ENCODE measurements around the gene KLRC4. TPM values are rescaled to one million over a fixed set of nuclear protein-coding genes. Genes with fewer than 3 reads are reported as not detected.
"Not testable (repeated sequence)": the region's sequence is repeated elsewhere in the genome, so short reads cannot be mapped to it uniquely, and the experiment has no call there.

KLRC4 gene
- total RNA-seq, 2 experiments from 2014 or later, result 9.3 to 9.9 TPM

GRCh38 chr12:10448236-10448635 is 38.7 kb upstream of the KLRC4 start:
- Histone ChIP-seq H3K4me2 (ENCODE audit: low read length) (no peak overlapping the region), H3K79me2 (ENCODE audit: insufficient read depth, low read depth, low read length) (no peaks in the 10 kb centered on the region), H3K4me1 (ENCODE audit: insufficient read depth, low read length, poor library complexity, severe bottlenecking) (no peaks in the 10 kb centered on the region), H3K9me2 (ENCODE audit: insufficient read depth, low read length) (no peaks in the 10 kb centered on the region), H3K27ac (ENCODE audit: low read depth, low read length, poor library complexity, severe bottlenecking) (no peak overlapping the region), H3K9me3 (ENCODE audit: low read length) (no peaks in the 10 kb centered on the region), H3K36me3 (ENCODE audit: insufficient read depth, low read length) (no peaks in the 10 kb centered on the region), H2AFZ (ENCODE audit: low read length) (peak overlapping the region; percentile 58; the same call in 1 of the 2 replicates), H3K4me3 (ENCODE audit: low read depth, low read length, poor library complexity, severe bottlenecking) (no peak overlapping the region), H4K20me1 (ENCODE audit: insufficient read depth, low read length) (no peaks in the 10 kb centered on the region)
- ChIA-PET POLR2A (no interaction called here), CTCF (ENCODE audit: unreplicated experiment) (no interaction called here)
- TF ChIP-seq CTCF (conservative IDR thresholded peaks at IDR 0.05; ENCODE audit: low read length) (no peak), EZH2phosphoT487 (IDR thresholded peaks at IDR 0.05; ENCODE audit: borderline replicate concordance, low read depth, low read length) (no peak)
- DNase-seq (ENCODE audit: low spot score), result no peak
- BruUV-seq (replicated peaks), result no TSS peak
- intact Hi-C loops (cut with micrococcal nuclease; ENCODE audit: unreplicated experiment), result no loop called here

- H3K36me3 ChIP-seq (ENCODE audit: insufficient read depth, low read length); H2AFZ ChIP-seq (ENCODE audit: low read length); H3K79me2 ChIP-seq (ENCODE audit: insufficient read depth, low read depth, low read length); H3K4me3 ChIP-seq (ENCODE audit: low read depth, low read length, poor library complexity, severe bottlenecking); H3K9me2 ChIP-seq (ENCODE audit: insufficient read depth, low read length); H3K9me3 ChIP-seq (ENCODE audit: low read length); H3K27ac ChIP-seq (ENCODE audit: low read depth, low read length, poor library complexity, severe bottlenecking); H3K4me2 ChIP-seq (ENCODE audit: low read length); POLR2A ChIA-PET; DNase-seq (ENCODE audit: low spot score); H3K4me1 ChIP-seq (ENCODE audit: insufficient read depth, low read length, poor library complexity, severe bottlenecking); intact Hi-C loops (cut with micrococcal nuclease; ENCODE audit: unreplicated experiment); BruUV-seq (replicated peaks); CTCF ChIA-PET (ENCODE audit: unreplicated experiment); H4K20me1 ChIP-seq (ENCODE audit: insufficient read depth, low read length): not testable (repeated sequence)
Measured at GRCh38 chr12:10446052-10446451, 36.5 kb upstream of the KLRC4 start.

GRCh38 chr12:10441144-10441543 is 31.6 kb upstream of the KLRC4 start:
- H4K20me1 ChIP-seq (ENCODE audit: insufficient read depth, low read length); H2AFZ ChIP-seq (ENCODE audit: low read length); H3K4me3 ChIP-seq (ENCODE audit: low read depth, low read length, poor library complexity, severe bottlenecking); CTCF ChIA-PET (ENCODE audit: unreplicated experiment); DNase-seq (ENCODE audit: low spot score); intact Hi-C loops (cut with micrococcal nuclease; ENCODE audit: unreplicated experiment); H3K27ac ChIP-seq (ENCODE audit: low read depth, low read length, poor library complexity, severe bottlenecking); BruUV-seq (replicated peaks); H3K4me1 ChIP-seq (ENCODE audit: insufficient read depth, low read length, poor library complexity, severe bottlenecking); H3K4me2 ChIP-seq (ENCODE audit: low read length); H3K79me2 ChIP-seq (ENCODE audit: insufficient read depth, low read depth, low read length); H3K36me3 ChIP-seq (ENCODE audit: insufficient read depth, low read length); H3K9me2 ChIP-seq (ENCODE audit: insufficient read depth, low read length); H3K9me3 ChIP-seq (ENCODE audit: low read length): not testable (repeated sequence)
- POLR2A ChIA-PET, result interaction anchor here (0.6 kb wide), 1 partner anchor 18 kb away, joined by 4 read pairs; no protein-coding TSS in a partner anchor

- H3K4me2 ChIP-seq (ENCODE audit: low read length); H3K4me3 ChIP-seq (ENCODE audit: low read depth, low read length, poor library complexity, severe bottlenecking); H3K36me3 ChIP-seq (ENCODE audit: insufficient read depth, low read length); BruUV-seq (replicated peaks); H3K9me2 ChIP-seq (ENCODE audit: insufficient read depth, low read length); H4K20me1 ChIP-seq (ENCODE audit: insufficient read depth, low read length); H3K79me2 ChIP-seq (ENCODE audit: insufficient read depth, low read depth, low read length); CTCF ChIA-PET (ENCODE audit: unreplicated experiment); DNase-seq (ENCODE audit: low spot score); H3K4me1 ChIP-seq (ENCODE audit: insufficient read depth, low read length, poor library complexity, severe bottlenecking); H3K9me3 ChIP-seq (ENCODE audit: low read length); intact Hi-C loops (cut with micrococcal nuclease; ENCODE audit: unreplicated experiment); H2AFZ ChIP-seq (ENCODE audit: low read length); POLR2A ChIA-PET; H3K27ac ChIP-seq (ENCODE audit: low read depth, low read length, poor library complexity, severe bottlenecking): not testable (repeated sequence)
Measured at GRCh38 chr12:10439608-10440274, 30.2 kb upstream of the KLRC4 start.

- H3K36me3 ChIP-seq (ENCODE audit: insufficient read depth, low read length); CTCF ChIA-PET (ENCODE audit: unreplicated experiment); H3K79me2 ChIP-seq (ENCODE audit: insufficient read depth, low read depth, low read length); H3K4me1 ChIP-seq (ENCODE audit: insufficient read depth, low read length, poor library complexity, severe bottlenecking); intact Hi-C loops (cut with micrococcal nuclease; ENCODE audit: unreplicated experiment); H3K4me3 ChIP-seq (ENCODE audit: low read depth, low read length, poor library complexity, severe bottlenecking); H3K4me2 ChIP-seq (ENCODE audit: low read length); H3K9me3 ChIP-seq (ENCODE audit: low read length); BruUV-seq (replicated peaks); POLR2A ChIA-PET; H2AFZ ChIP-seq (ENCODE audit: low read length); H4K20me1 ChIP-seq (ENCODE audit: insufficient read depth, low read length); DNase-seq (ENCODE audit: low spot score); H3K9me2 ChIP-seq (ENCODE audit: insufficient read depth, low read length); H3K27ac ChIP-seq (ENCODE audit: low read depth, low read length, poor library complexity, severe bottlenecking): not testable (repeated sequence)
Measured at GRCh38 chr12:10437601-10438000, 28.0 kb upstream of the KLRC4 start.

GRCh38 chr12:10435816-10436215 is 26.3 kb upstream of the KLRC4 start, which contains the start of gene KLRC2:
Gene KLRC2 (minus strand): TSS chr12:10436010. CDS start chr12:10435986, 24 bp downstream.
- H3K79me2 ChIP-seq (ENCODE audit: insufficient read depth, low read depth, low read length); intact Hi-C loops (cut with micrococcal nuclease; ENCODE audit: unreplicated experiment); H4K20me1 ChIP-seq (ENCODE audit: insufficient read depth, low read length); H3K27ac ChIP-seq (ENCODE audit: low read depth, low read length, poor library complexity, severe bottlenecking); H3K9me3 ChIP-seq (ENCODE audit: low read length); H3K4me1 ChIP-seq (ENCODE audit: insufficient read depth, low read length, poor library complexity, severe bottlenecking); H2AFZ ChIP-seq (ENCODE audit: low read length); H3K36me3 ChIP-seq (ENCODE audit: insufficient read depth, low read length); BruUV-seq (replicated peaks); H3K9me2 ChIP-seq (ENCODE audit: insufficient read depth, low read length); CTCF ChIA-PET (ENCODE audit: unreplicated experiment): not testable (repeated sequence)
- peak within 1 kb of the TSS; percentile 41; the same call in 1 of the 2 replicates for H3K4me2 ChIP-seq (ENCODE audit: low read length)
- POLR2A ChIA-PET, result interaction anchor here (0.6 kb wide), 3 partner anchors 15 to 25 kb away, joined by 3 read pairs; partner anchors contain the start of gene KLRC3
- peak within 1 kb of the TSS; percentile 59 for H3K4me3 ChIP-seq (ENCODE audit: low read depth, low read length, poor library complexity, severe bottlenecking)
- peak; percentile 67 for DNase-seq (ENCODE audit: low spot score)
